Astrocyte (in vitro differentiated cells and primary cell): ENCODE results near the gene TMEM18.

Experiments used
- EZH2 ChIP-seq: IDR thresholded peaks from 2 replicates; pipeline ENCODE4 v1.6.1; 2012; ENCODE audit warnings: mild to moderate bottlenecking, low read length, inconsistent platforms; ENCODE audit not compliant: insufficient read depth
- TF ChIP-seq, protein P1 (sequence below): IDR thresholded peaks from 2 replicates; pipeline ENCODE4 v1.5.1; 2011; ENCODE audit warnings: low read depth, mild to moderate bottlenecking, inconsistent platforms, low read length, moderate library complexity; ENCODE audit not compliant: insufficient read depth

DNA sequence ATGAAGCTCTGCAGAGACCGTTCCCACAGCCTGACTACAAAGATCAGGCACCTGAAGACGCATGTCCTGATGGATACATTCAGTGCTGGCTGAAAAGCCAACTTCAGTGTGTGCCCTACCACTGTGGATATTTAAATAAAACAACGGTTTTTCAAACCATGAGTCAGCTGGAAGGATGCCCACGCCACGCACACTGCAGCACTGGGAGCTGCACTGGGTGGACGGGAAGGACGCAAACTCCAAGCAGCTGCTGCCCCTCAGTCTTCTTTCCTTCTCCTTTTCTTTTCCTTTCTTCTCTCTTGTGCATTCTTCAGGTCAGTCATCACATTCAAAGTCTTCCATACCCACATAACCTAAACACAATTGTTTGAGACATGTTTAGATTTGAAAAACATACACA is 7.9 kb downstream of the TMEM18 start:
- no peak for TF ChIP-seq EZH2
- TF ChIP-seq, protein P1, sequence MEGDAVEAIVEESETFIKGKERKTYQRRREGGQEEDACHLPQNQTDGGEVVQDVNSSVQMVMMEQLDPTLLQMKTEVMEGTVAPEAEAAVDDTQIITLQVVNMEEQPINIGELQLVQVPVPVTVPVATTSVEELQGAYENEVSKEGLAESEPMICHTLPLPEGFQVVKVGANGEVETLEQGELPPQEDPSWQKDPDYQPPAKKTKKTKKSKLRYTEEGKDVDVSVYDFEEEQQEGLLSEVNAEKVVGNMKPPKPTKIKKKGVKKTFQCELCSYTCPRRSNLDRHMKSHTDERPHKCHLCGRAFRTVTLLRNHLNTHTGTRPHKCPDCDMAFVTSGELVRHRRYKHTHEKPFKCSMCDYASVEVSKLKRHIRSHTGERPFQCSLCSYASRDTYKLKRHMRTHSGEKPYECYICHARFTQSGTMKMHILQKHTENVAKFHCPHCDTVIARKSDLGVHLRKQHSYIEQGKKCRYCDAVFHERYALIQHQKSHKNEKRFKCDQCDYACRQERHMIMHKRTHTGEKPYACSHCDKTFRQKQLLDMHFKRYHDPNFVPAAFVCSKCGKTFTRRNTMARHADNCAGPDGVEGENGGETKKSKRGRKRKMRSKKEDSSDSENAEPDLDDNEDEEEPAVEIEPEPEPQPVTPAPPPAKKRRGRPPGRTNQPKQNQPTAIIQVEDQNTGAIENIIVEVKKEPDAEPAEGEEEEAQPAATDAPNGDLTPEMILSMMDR, result no peak
